ENCODE data around the gene LAMTOR5. TPM values are rescaled to one million over a fixed set of nuclear protein-coding genes. Genes with fewer than 3 reads are reported as not detected.
"Not testable (repeated sequence)": the region's sequence is repeated elsewhere in the genome, so short reads cannot be mapped to it uniquely, and the experiment has no call there.

The LAMTOR5 gene
- total RNA-seq, 1 donor from 2014 or later: 128 TPM

GRCh38 chr1:110441888-110442287, 34.4 kb upstream of the LAMTOR5 start:
- Mint-ChIP-seq H3K36me3 (ENCODE audit: low read depth) (no peaks in the 10 kb centered on the region), H3K27ac (ENCODE audit: unreplicated experiment) (no peak overlapping the region), H3K27me3 (ENCODE audit: low read depth) (peaks cover 3% of the 10 kb centered on the region), H3K9me3 (no peaks in the 10 kb centered on the region), H3K4me3 (no peak overlapping the region), H3K4me1 (no peaks in the 10 kb centered on the region)
- no peak for DNase-seq (ENCODE audit: low read depth, low spot score)
- TF ChIP-seq CTCF (conservative IDR thresholded peaks at IDR 0.05): no peak

- no peak for DNase-seq (ENCODE audit: low read depth, low spot score)
- Mint-ChIP-seq H3K9me3 (no peaks in the 10 kb centered on the region), H3K27ac (ENCODE audit: unreplicated experiment) (no peak overlapping the region), H3K4me3 (no peak overlapping the region), H3K36me3 (ENCODE audit: low read depth) (no peaks in the 10 kb centered on the region), H3K4me1 (peaks cover 9% of the 10 kb centered on the region), H3K27me3 (ENCODE audit: low read depth) (peaks cover 3% of the 10 kb centered on the region)
- no peak for TF ChIP-seq CTCF (conservative IDR thresholded peaks at IDR 0.05)
These were observed 33.4 kb upstream of the LAMTOR5 start for GRCh38 chr1:110440877-110441276.

DNA sequence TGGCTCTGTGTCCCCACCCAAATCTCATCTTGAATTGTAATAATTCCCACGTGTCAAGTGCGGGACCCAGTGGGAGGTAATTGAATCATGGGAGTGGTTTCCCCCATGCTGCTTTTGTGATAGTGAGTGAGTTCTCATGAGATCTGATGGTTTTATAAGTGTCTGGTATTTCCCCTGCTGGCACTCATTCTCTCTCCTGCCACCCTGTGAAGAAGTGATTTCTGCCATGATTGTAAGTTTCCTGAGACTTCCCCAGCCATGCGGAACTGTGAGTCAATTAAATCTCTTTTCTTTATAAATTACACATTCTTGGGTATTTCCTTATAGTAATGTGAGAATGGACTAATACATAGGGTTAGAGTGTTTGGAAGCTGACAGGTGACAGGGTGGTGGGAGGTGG, 32.4 kb upstream of the LAMTOR5 start:
- not testable (repeated sequence) for H3K4me1 Mint-ChIP-seq; H3K27ac Mint-ChIP-seq (ENCODE audit: unreplicated experiment); DNase-seq (ENCODE audit: low read depth, low spot score); H3K9me3 Mint-ChIP-seq; H3K4me3 Mint-ChIP-seq; H3K36me3 Mint-ChIP-seq (ENCODE audit: low read depth); H3K27me3 Mint-ChIP-seq (ENCODE audit: low read depth)

DNA sequence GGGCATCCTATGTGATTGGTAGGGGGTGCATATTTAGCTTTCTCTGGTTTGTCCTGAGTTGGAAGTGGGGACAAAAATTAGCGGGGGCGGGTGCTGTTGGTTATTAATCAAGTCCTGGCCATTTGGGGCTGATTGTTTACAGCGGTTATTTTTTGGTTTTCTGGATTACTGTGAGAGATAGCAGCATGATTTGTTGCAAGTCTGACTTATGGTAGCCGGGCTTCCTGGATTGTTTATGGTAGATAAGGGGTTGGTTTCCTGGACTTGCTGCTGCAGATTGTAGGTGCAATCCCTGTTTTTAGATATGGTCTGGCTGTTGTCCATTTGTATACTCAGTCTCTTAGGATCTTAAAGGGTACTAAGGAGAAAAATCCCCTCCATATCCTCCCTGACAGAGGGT, 31.4 kb upstream of the LAMTOR5 start:
- Mint-ChIP-seq H3K9me3 (no peaks in the 10 kb centered on the region), H3K27ac (ENCODE audit: unreplicated experiment) (peak overlapping the region; percentile 9), H3K4me3 (no peak overlapping the region), H3K36me3 (ENCODE audit: low read depth) (no peaks in the 10 kb centered on the region), H3K27me3 (ENCODE audit: low read depth) (no peaks in the 10 kb centered on the region), H3K4me1 (peaks cover 14% of the 10 kb centered on the region)
- DNase-seq (ENCODE audit: low read depth, low spot score): no peak
- TF ChIP-seq CTCF (conservative IDR thresholded peaks at IDR 0.05): no peak

DNA sequence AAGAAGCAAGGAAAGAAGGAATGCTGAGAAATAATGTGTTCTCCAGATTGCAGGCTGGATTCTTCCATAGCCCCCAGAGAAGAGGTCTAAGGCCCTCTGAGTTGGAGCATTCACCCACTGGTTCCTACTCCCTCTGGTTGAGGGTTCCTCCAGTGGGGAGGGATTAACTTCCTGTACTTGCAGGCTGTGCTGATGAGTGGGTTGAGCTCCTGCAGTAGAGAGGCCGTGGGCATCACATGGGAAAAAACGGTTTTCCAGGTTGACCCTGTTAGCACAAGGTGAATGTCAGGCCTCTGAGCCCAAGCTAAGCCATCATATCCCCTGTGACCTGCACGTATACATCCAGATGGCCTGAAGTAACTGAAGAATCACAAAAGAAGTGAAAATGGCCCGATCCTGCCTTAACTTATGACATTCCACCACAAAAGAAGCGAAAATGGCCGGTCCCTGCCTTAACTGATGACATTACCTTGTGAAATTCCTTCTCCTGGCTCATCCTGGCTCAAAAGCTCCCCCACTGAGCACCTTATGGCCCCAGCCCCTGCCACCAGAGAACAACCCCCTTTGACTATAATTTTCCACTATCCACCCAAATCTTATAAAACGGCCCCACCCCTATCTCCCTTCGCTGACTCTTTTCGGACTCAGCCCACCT, 30.3 kb upstream of the LAMTOR5 start:
- H3K4me3 Mint-ChIP-seq; DNase-seq (ENCODE audit: low read depth, low spot score); H3K27me3 Mint-ChIP-seq (ENCODE audit: low read depth); H3K9me3 Mint-ChIP-seq; H3K36me3 Mint-ChIP-seq (ENCODE audit: low read depth); H3K27ac Mint-ChIP-seq (ENCODE audit: unreplicated experiment): not testable (repeated sequence)
- peaks cover 18% of the 10 kb centered on the region for H3K4me1 Mint-ChIP-seq

- peaks cover 18% of the 10 kb centered on the region for H3K4me1 Mint-ChIP-seq
- H3K36me3 Mint-ChIP-seq (ENCODE audit: low read depth): no peaks in the 10 kb centered on the region
- no peak for TF ChIP-seq CTCF (conservative IDR thresholded peaks at IDR 0.05)
- peak overlapping the region; percentile 35 for H3K27ac Mint-ChIP-seq (ENCODE audit: unreplicated experiment)
- DNase-seq (ENCODE audit: low read depth, low spot score): peak; percentile 6
- no peak overlapping the region for H3K4me3 Mint-ChIP-seq
- peaks cover 4% of the 10 kb centered on the region for H3K27me3 Mint-ChIP-seq (ENCODE audit: low read depth)
- no peaks in the 10 kb centered on the region for H3K9me3 Mint-ChIP-seq
These were observed 29.1 kb upstream of the LAMTOR5 start for GRCh38 chr1:110436635-110437034.
